NCI-H774 (cell line): ENCODE data around the gene NUP153.

Experiments used
- DNase-seq: peaks from one replicate; lab custom pipeline; 2025; lab: John Stamatoyannopoulos, UW

The NUP153 gene

GRCh38 chr6:17662585-17662984 is 44.1 kb downstream of the NUP153 start:
- no peak for DNase-seq

GRCh38 chr6:17656644-17657043 is 50.1 kb downstream of the NUP153 start:
- no peak for DNase-seq

- no peak for DNase-seq
Observed at GRCh38 chr6:17656092-17656491, 50.6 kb downstream of the NUP153 start.

- no peak for DNase-seq
Observed at GRCh38 chr6:17653198-17653882, 53.4 kb downstream of the NUP153 start.

GRCh38 chr6:17650656-17651309 is 55.9 kb downstream of the NUP153 start:
- no peak for DNase-seq

- DNase-seq = no peak
Observed at GRCh38 chr6:17648745-17649144, 58.0 kb downstream of the NUP153 start.

- DNase-seq = no peak
Observed at GRCh38 chr6:17640477-17640917, 66.2 kb downstream of the NUP153 start.

GRCh38 chr6:17638212-17638715 is 68.5 kb downstream of the NUP153 start:
- no peak for DNase-seq

GRCh38 chr6:17635568-17635967 is 71.2 kb downstream of the NUP153 start:
- DNase-seq = no peak

GRCh38 chr6:17633465-17634188 is 73.1 kb downstream of the NUP153 start:
- no peak for DNase-seq

- DNase-seq = no peak
Observed at GRCh38 chr6:17632934-17633333, 73.8 kb downstream of the NUP153 start.

- DNase-seq = no peak
Observed at GRCh38 chr6:17630511-17631073, 76.1 kb downstream of the NUP153 start.

- DNase-seq = no peak
Observed at GRCh38 chr6:17629824-17630510, 76.8 kb downstream of the NUP153 start.

- DNase-seq = no peak
Observed at GRCh38 chr6:17628873-17629272, 77.9 kb downstream of the NUP153 start.

GRCh38 chr6:17624396-17624795 is 82.3 kb downstream of the NUP153 start:
- no peak for DNase-seq

- no peak for DNase-seq
Observed at GRCh38 chr6:17622144-17622543, 84.6 kb downstream of the NUP153 start.

GRCh38 chr6:17621003-17621402 is 85.7 kb downstream of the NUP153 start:
- DNase-seq = no peak

- DNase-seq = no peak
Observed at GRCh38 chr6:17615794-17616193, 90.9 kb downstream of the NUP153 start.

- no peak for DNase-seq
Observed at GRCh38 chr6:17612048-17612447, 94.7 kb downstream of the NUP153 start.

GRCh38 chr6:17610835-17611234 is 95.9 kb downstream of the NUP153 start:
- DNase-seq = no peak

GRCh38 chr6:17606606-17607005 is 100.1 kb downstream of the NUP153 start:
- DNase-seq = no peak

- no peak for DNase-seq
Observed at GRCh38 chr6:17602888-17603287, 103.8 kb downstream of the NUP153 start.
